OCI-LY1 (cell line): ENCODE data around the gene ARL15.

Experiments
- CTCF ChIP-seq: fragments of 200-600 bp; sonication (generic), shearing (Covaris generic); IDR thresholded peaks from 2 replicates; pipeline ENCODE4 v1.5.1; 2017; ENCODE audit warnings: mild to moderate bottlenecking, antibody characterized with exemption, low read length, moderate library complexity, mixed read lengths
- EZH2 ChIP-seq: fragments of 200-600 bp; sonication (generic), shearing (Covaris generic); IDR thresholded peaks from 2 replicates; pipeline ENCODE4 v1.8.0; 2017; ENCODE audit warnings: borderline replicate concordance, mixed run types, mild to moderate bottlenecking, antibody characterized with exemption, low read length, moderate library complexity, mixed read lengths

DNA sequence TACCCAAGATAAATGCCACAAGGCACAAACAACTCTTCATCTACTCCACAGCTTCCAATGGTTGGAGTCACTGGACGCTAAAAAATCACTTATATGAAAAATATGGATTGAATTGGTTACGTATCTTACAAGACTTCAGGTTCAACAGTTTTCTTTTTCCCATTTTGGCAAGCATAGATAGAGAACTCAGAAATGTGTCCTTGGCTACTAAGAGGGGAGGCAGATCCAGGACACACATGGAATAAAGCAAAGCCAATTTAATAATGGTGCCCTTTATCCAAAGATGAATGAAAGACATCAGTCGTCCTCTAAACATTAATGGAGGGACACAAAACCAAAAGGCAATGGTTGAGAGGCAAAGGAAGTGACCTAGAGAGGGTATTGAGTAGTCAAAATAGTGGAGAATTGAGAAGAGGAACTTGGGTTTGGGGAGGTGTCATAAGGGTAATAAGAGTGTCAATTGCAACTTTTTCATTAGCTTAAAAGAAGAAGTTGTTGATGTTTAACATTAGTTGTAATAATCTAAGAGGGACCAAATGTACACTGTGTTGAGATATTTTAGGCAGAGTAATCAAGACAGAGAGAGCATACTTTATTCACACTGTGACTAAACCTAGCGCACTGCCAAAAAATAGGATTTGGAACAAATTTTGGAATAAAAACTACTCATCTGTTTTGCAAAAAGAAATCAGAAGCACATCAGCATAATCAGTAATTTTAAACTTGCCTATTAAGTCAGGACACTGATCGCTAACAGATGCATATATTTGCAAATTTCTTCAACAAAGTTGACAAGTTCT, 308.2 kb downstream of the ARL15 start:
- TF ChIP-seq EZH2, result no peak
- TF ChIP-seq CTCF, result no peak
